HG02973 (cell line): ENCODE results near the gene IRAK3.

ENCODE experiments used
- ATAC-seq: cut with Tn5 transposase; IDR thresholded peaks from one replicate; pipeline ENCODE4 v1.9.1; 2021; ENCODE audit warnings: moderate library complexity; ENCODE audit not compliant: unreplicated experiment

Gene IRAK3

GRCh38 chr12:66188584-66189485 lies at the start of gene IRAK3:
IRAK3 (plus strand) TSS chr12:66189214; CDS start chr12:66189300, 86 bp downstream.
- ATAC-seq: peak; percentile 60

GRCh38 chr12:66139328-66139727 lies 49.7 kb upstream of the IRAK3 start:
- no peak for ATAC-seq

GRCh38 chr12:66140731-66141130 lies 48.3 kb upstream of the IRAK3 start:
- no peak for ATAC-seq

- no peak for ATAC-seq
Observed at GRCh38 chr12:66141299-66141698, 47.7 kb upstream of the IRAK3 start.

GRCh38 chr12:66142826-66143225 lies 46.2 kb upstream of the IRAK3 start:
- no peak for ATAC-seq

- no peak for ATAC-seq
Observed at GRCh38 chr12:66143868-66144267, 45.1 kb upstream of the IRAK3 start.

GRCh38 chr12:66144791-66145754 lies 43.9 kb upstream of the IRAK3 start:
- no peak for ATAC-seq

- ATAC-seq: no peak
Observed at GRCh38 chr12:66149702-66150398, 39.2 kb upstream of the IRAK3 start.

GRCh38 chr12:66152732-66153131 lies 36.3 kb upstream of the IRAK3 start:
- no peak for ATAC-seq

- ATAC-seq: no peak
Observed at GRCh38 chr12:66154776-66155175, 34.2 kb upstream of the IRAK3 start.

- ATAC-seq: no peak
Observed at GRCh38 chr12:66156654-66157053, 32.4 kb upstream of the IRAK3 start.

- ATAC-seq: no peak
Observed at GRCh38 chr12:66159123-66159522, 29.9 kb upstream of the IRAK3 start.

- ATAC-seq: no peak
Observed at GRCh38 chr12:66160704-66161103, 28.3 kb upstream of the IRAK3 start.

- ATAC-seq: no peak
Observed at GRCh38 chr12:66162701-66163100, 26.3 kb upstream of the IRAK3 start.

GRCh38 chr12:66163289-66163688 lies 25.7 kb upstream of the IRAK3 start:
- no peak for ATAC-seq

- ATAC-seq: no peak
Observed at GRCh38 chr12:66164349-66164821, 24.6 kb upstream of the IRAK3 start.

- ATAC-seq: no peak
Observed at GRCh38 chr12:66165141-66165540, 23.9 kb upstream of the IRAK3 start.

- no peak for ATAC-seq
Observed at GRCh38 chr12:66166561-66166960, 22.5 kb upstream of the IRAK3 start.

- no peak for ATAC-seq
Observed at GRCh38 chr12:66168410-66168809, 20.6 kb upstream of the IRAK3 start.

- ATAC-seq: peak; percentile 82
Observed at GRCh38 chr12:66169221-66170170, 19.5 kb upstream of the IRAK3 start, which contains the start of gene TMBIM4. TMBIM4 (minus strand) TSS chr12:66169996; CDS start chr12:66169951, 45 bp downstream.
